ENCODE measurements around the gene COQ8A.

Gene COQ8A

GRCh38 chr1:226987179-226987536 is 47.1 kb downstream of the COQ8A start:
- ATAC-seq (ENCODE audit: insufficient read depth, low read depth) = no peak
- DNase-seq = no peak
- peaks cover 5% of the 10 kb centered on the region for H3K27me3 ChIP-seq (ENCODE audit: insufficient read depth, low read length, poor library complexity)
- peaks cover 32% of the 10 kb centered on the region for H3K36me3 ChIP-seq (ENCODE audit: insufficient read depth, low read length)
- H2AFZ ChIP-seq (ENCODE audit: low read depth, low read length) = no peak overlapping the region
- H3K4me1 ChIP-seq (ENCODE audit: insufficient read depth, low read length) = no peaks in the 10 kb centered on the region
- H3K9me3 ChIP-seq (ENCODE audit: insufficient read depth, low read length, severe bottlenecking) = no peaks in the 10 kb centered on the region
- no peaks in the 10 kb centered on the region; the same call in 1 of the 2 replicates for H4K20me1 ChIP-seq (ENCODE audit: insufficient read depth, low read length)
- no peak overlapping the region for H3K4me2 ChIP-seq (ENCODE audit: insufficient read depth, low read length)
- TF ChIP-seq EZH2 (IDR thresholded peaks at IDR 0.05; ENCODE audit: borderline replicate concordance, low read depth, low read length, severe bottlenecking) (no peak), CTCF (IDR thresholded peaks at IDR 0.05; ENCODE audit: borderline replicate concordance, extremely low read depth, low read length, poor library complexity, severe bottlenecking) (no peak)
- H3K27ac ChIP-seq (ENCODE audit: low read length) = no peak overlapping the region
- no peaks in the 10 kb centered on the region for H3K79me2 ChIP-seq (ENCODE audit: insufficient read depth, low read length)
- H3K9ac ChIP-seq (ENCODE audit: low read depth, low read length) = no peak overlapping the region
- H3K4me3 ChIP-seq (ENCODE audit: low read depth in 1 of 2, low read length in 2 of 2) = no peak overlapping the region

- TF ChIP-seq CTCF (IDR thresholded peaks at IDR 0.05; ENCODE audit: borderline replicate concordance, extremely low read depth, low read length, poor library complexity, severe bottlenecking) = no peak
- no peak for TF ChIP-seq EZH2 (IDR thresholded peaks at IDR 0.05; ENCODE audit: borderline replicate concordance, low read depth, low read length, severe bottlenecking)
- H3K9ac ChIP-seq (ENCODE audit: low read depth, low read length) = no peak overlapping the region
- H3K4me2 ChIP-seq (ENCODE audit: insufficient read depth, low read length) = no peak overlapping the region
- peaks cover 29% of the 10 kb centered on the region for H3K36me3 ChIP-seq (ENCODE audit: insufficient read depth, low read length)
- H3K4me1 ChIP-seq (ENCODE audit: insufficient read depth, low read length) = no peaks in the 10 kb centered on the region
- DNase-seq (no peak), ATAC-seq (ENCODE audit: insufficient read depth, low read depth) (no peak)
- no peaks in the 10 kb centered on the region for H3K9me3 ChIP-seq (ENCODE audit: insufficient read depth, low read length, severe bottlenecking)
- no peaks in the 10 kb centered on the region for H3K79me2 ChIP-seq (ENCODE audit: insufficient read depth, low read length)
- H3K4me3 ChIP-seq (ENCODE audit: low read depth in 1 of 2, low read length in 2 of 2) = no peak overlapping the region
- no peak overlapping the region for H2AFZ ChIP-seq (ENCODE audit: low read depth, low read length)
- no peak overlapping the region for H3K27ac ChIP-seq (ENCODE audit: low read length)
- no peaks in the 10 kb centered on the region; the same call in 1 of the 2 replicates for H4K20me1 ChIP-seq (ENCODE audit: insufficient read depth, low read length)
- peaks cover 11% of the 10 kb centered on the region for H3K27me3 ChIP-seq (ENCODE audit: insufficient read depth, low read length, poor library complexity)
Observed at GRCh38 chr1:226987623-226988333, 47.7 kb downstream of the COQ8A start.

- Histone ChIP-seq H3K4me3 (ENCODE audit: low read depth in 1 of 2, low read length in 2 of 2) (no peak overlapping the region), H3K27ac (ENCODE audit: low read length) (no peak overlapping the region)
Observed at GRCh38 chr1:226988334-226988666, 48.2 kb downstream of the COQ8A start.

More at GRCh38 chr1:226988334-226988666, 48.2 kb downstream of the COQ8A start:
- Histone ChIP-seq H3K9me3 (ENCODE audit: insufficient read depth, low read length, severe bottlenecking) (no peaks in the 10 kb centered on the region), H3K79me2 (ENCODE audit: insufficient read depth, low read length) (no peaks in the 10 kb centered on the region), H3K27me3 (ENCODE audit: insufficient read depth, low read length, poor library complexity) (peaks cover 16% of the 10 kb centered on the region), H3K4me1 (ENCODE audit: insufficient read depth, low read length) (no peaks in the 10 kb centered on the region), H4K20me1 (ENCODE audit: insufficient read depth, low read length) (no peaks in the 10 kb centered on the region; the same call in 1 of the 2 replicates), H3K36me3 (ENCODE audit: insufficient read depth, low read length) (peaks cover 29% of the 10 kb centered on the region), H3K9ac (ENCODE audit: low read depth, low read length) (no peak overlapping the region), H2AFZ (ENCODE audit: low read depth, low read length) (no peak overlapping the region), H3K4me2 (ENCODE audit: insufficient read depth, low read length) (no peak overlapping the region)
- ATAC-seq (ENCODE audit: insufficient read depth, low read depth) = no peak
- TF ChIP-seq CTCF (IDR thresholded peaks at IDR 0.05; ENCODE audit: borderline replicate concordance, extremely low read depth, low read length, poor library complexity, severe bottlenecking) (no peak), EZH2 (IDR thresholded peaks at IDR 0.05; ENCODE audit: borderline replicate concordance, low read depth, low read length, severe bottlenecking) (no peak)
- DNase-seq = no peak

Data from DND-41 (cell line).